ENCODE data around the gene EPHB2.
"Not testable (repeated sequence)": the region's sequence is repeated elsewhere in the genome, so short reads cannot be mapped to it uniquely, and the experiment has no call there.

Gene EPHB2

GRCh38 chr1:22818061-22818770 lies 107.6 kb downstream of the EPHB2 start:
- no peak for DNase-seq (ENCODE audit: low read depth, low spot score)

DNA sequence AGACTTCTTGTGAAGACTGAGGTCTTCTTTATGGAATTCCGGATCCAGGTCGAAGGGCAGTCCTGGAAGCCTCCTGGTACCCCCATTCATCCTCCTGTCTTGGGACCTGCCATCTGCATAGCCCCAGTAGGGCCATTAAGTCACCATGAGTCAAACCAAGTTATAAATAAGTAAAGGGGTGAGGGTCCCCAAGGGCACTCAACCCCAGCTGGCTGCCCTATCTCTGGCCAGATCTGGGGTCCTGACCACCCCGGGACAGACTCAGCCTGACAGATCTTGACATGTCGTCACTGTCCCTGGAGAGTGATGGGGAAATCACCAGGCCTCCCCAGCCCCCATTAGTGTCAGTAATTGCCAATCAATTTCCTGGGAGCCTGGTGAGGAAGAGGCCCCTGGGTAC lies 108.7 kb downstream of the EPHB2 start:
- no peak for DNase-seq (ENCODE audit: low read depth, low spot score)

- no peak for DNase-seq (ENCODE audit: low read depth, low spot score)
These were observed 110.4 kb downstream of the EPHB2 start for GRCh38 chr1:22821027-22821426.

DNA sequence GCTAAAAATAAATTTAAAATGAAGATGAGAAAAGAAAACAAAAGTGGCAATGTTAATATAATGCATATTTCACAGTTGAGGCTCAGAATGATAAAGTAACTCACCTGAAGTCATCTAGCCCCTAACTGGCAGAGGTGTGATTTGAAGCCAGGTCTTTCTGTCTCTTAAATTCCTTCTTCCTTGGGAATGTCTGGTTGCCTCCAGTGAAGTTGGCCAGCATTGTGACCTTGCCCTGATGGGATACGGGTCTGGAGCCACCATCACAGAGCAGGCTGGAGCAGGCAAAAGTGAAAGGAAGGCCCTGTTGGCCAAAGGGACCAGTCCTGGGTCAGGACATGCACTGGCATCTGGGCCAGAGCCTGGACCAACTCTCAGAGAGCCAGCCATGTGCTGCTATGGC lies 111.7 kb downstream of the EPHB2 start:
- DNase-seq (ENCODE audit: low read depth, low spot score) = no peak

GRCh38 chr1:22824466-22824865 lies 113.8 kb downstream of the EPHB2 start:
- DNase-seq (ENCODE audit: low read depth, low spot score) = no peak

- no peak for DNase-seq (ENCODE audit: low read depth, low spot score)
These were observed 114.3 kb downstream of the EPHB2 start for GRCh38 chr1:22824975-22825374.

- no peak for DNase-seq (ENCODE audit: low read depth, low spot score)
These were observed 115.0 kb downstream of the EPHB2 start for GRCh38 chr1:22825486-22826189.

- no peak for DNase-seq (ENCODE audit: low read depth, low spot score)
These were observed 116.3 kb downstream of the EPHB2 start for GRCh38 chr1:22826604-22827580.

GRCh38 chr1:22827666-22828483 lies 117.2 kb downstream of the EPHB2 start:
- DNase-seq (ENCODE audit: low read depth, low spot score) = no peak

DNA sequence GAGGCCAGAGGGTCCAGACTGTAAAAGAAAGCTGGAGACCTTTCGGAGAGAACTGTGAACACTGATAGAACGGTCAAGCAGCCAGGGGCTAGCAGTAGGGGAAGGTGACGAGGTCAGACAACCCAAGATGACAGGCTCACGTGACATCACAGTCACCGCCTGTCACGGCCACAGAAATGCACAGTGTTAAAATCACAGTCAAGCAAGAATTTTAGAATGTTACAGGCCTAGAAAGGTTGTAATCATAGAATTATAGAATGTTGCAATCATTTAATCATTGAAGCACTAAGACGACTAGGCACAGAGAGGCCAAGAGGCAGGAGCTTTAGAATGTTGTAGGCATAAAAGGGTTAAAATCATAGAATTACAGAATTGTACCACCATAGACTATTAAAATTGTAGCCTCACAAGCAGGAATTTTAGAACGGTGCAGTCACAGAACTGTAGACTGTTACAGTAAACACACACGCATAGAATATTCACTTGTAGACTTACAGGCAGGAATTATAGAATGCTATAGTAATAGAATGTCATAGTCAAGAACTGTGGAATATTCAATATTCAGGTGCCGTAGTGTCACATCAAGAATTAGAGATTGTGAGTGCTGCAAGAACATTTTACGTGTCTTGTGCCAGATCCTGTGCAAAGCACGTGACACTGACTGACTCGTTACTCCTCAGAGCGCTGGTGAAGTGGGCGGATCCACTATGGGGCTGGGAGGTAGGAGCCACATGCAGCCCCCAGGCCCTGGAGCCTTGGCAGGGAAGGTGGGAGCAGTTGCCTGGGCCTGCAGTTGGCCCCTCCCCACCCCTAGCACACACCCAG lies 118.1 kb downstream of the EPHB2 start:
- no peak for DNase-seq (ENCODE audit: low read depth, low spot score)

DNA sequence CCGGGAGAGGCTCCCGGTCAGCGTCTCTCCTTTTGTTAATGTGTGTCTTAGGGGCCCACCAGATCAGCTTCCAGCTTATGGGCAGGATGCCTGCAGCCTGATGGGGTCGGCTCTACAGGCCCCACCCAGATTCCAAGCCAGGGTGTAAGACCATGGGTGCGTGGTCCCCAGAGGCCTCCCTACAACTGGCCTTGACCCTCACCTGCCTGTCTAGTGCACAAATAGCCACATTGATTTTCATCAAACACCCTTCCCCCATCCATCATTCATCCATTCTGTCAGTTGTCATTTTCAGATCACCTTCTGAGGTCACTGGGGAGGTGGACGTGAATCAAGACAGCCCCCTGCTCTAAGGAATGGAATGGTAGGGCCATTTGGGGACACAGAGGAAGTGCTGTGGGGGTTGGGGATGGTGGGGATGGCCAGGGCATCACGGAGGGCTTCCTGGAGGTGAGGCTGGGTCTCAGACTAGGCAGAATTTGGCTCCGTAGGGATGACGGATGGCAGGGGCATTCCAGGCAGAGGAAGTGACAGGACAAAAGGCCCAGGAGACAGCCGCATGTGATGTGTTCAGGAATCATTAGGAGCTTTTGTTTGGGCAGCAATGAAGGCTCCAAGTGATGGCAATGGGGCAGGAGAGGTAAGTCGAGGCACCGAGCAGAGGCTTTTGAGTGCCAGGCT lies 118.8 kb downstream of the EPHB2 start:
- no peak for DNase-seq (ENCODE audit: low read depth, low spot score)

DNA sequence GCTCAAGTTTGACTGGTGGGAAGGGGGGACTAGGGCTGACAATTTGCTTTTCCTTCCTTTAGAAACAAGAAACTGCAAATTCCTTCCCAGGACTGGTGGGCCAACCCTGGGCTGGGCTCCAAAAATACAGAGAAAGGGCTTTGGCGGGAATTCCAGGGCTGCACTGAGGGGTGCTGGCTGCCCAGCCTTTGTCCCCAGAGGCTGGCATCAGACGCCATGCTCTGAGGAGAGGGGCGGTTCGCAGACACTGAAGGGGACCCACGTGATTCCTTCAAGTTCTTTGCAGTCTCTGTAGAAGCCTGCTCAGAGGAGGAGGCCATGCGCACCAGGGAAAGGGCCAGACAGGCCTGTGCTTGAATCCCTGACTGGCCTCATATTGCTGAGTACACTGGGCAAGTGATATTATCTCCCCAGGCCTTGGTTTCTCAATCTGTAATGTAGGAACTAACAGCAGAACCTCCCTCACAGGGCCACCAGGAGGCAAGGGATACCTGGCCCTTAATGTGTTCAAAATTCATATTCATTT lies 119.5 kb downstream of the EPHB2 start:
- no peak for DNase-seq (ENCODE audit: low read depth, low spot score)

DNA sequence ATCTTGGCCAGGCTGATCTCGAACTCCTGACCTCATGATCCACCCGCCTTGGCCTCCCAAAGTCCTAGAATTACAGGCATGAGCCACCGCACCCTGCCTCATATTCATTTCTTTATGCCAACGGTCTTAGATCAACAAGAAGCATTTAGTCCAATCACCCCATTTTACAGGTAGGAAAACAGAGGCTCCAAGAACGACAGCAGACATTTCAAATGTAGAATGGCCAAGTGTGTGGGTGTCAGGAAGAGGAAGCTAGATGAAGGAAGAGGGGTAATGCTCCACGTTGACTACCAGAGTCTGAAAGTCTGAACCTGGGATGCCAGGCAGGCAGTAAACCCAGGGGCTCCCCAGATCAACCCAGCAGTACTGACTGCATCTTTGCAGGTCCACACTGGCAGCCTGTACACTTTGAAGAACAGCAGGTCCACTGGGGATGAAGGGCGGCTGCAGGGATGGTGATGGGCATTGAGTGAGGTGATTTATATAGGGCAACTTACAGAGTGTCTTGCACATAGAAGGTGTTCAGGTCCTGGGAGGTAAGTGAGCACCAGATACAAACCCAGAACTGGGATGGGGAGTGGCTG lies 120.2 kb downstream of the EPHB2 start:
- DNase-seq (ENCODE audit: low read depth, low spot score) = no peak

- peak; percentile 26 for DNase-seq (ENCODE audit: low read depth, low spot score)
These were observed 121.2 kb downstream of the EPHB2 start for GRCh38 chr1:22831729-22832413.

DNA sequence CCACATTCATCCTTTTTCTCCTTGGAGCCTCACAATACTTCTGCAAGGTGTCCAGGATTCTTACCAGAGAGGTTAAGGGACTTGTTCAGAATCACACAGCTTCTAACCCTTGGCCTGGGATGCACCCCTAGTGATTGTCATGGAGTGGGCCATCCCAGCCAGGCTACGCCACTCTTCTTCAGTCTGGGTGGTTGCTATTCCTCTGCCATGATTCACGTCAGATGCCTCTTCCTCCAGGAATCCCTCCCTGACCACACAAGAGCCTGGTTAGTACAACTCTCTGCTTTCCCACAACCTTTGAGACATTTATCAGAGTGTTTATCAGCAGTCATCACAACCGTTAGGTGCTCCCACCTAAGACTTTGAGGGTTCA lies 121.8 kb downstream of the EPHB2 start:
- DNase-seq (ENCODE audit: low read depth, low spot score) = no peak

DNA sequence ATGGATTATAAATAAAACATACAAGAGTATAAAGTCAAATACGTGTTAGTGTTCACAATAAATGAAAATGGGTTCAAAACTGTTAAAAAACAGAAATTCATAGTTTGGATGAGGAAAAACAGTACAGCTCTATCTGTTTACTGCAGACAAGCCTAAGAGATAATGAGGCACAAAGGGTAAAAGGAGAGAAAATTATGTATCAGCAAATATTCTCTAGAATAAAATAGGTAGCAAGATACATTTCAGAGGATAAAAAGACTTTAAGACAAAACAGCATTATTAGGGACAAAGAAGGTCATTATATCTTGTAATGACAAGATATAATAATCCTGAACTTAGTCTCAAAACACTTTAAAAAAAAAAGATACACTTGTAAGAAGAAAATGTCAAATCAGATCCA lies 123.1 kb downstream of the EPHB2 start:
- no peak for DNase-seq (ENCODE audit: low read depth, low spot score)

GRCh38 chr1:22834420-22834819 lies 123.8 kb downstream of the EPHB2 start:
- not testable (repeated sequence) for DNase-seq (ENCODE audit: low read depth, low spot score)

- DNase-seq (ENCODE audit: low read depth, low spot score) = no peak
These were observed 125.1 kb downstream of the EPHB2 start for GRCh38 chr1:22835636-22836319.
